IMR-90 (cell line): Measurements from ENCODE around the gene NSUN4.
"Not testable (repeated sequence)": the region's sequence is repeated elsewhere in the genome, so short reads cannot be mapped to it uniquely, and the experiment has no call there.

Source experiments
- FOS ChIP-seq: fragments of 150-350 bp; IDR thresholded peaks from 2 replicates; pipeline ENCODE4 v1.6.1; 2016; ENCODE audit warnings: low read depth, low read length
- MAFK ChIP-seq: IDR thresholded peaks from 2 replicates; pipeline ENCODE4 v1.6.1; 2012; ENCODE audit warnings: low read depth, low read length, improper control_type of control experiment
- MAZ ChIP-seq: IDR thresholded peaks from 2 replicates; pipeline ENCODE4 v1.6.1; 2012; ENCODE audit warnings: low read depth, mild to moderate bottlenecking, low read length, improper control_type of control experiment, moderate library complexity, borderline replicate concordance
- MXI1 ChIP-seq: IDR thresholded peaks from 2 replicates; pipeline ENCODE4 v1.6.1; 2012; ENCODE audit warnings: low read depth, mild to moderate bottlenecking, low read length, moderate library complexity, borderline replicate concordance
- POLR2A ChIP-seq: IDR thresholded peaks from 2 replicates; pipeline ENCODE4 v1.6.1; 2012; ENCODE audit warnings: mild to moderate bottlenecking, low read depth, low read length
- RAD21 ChIP-seq: IDR thresholded peaks from 2 replicates; pipeline ENCODE4 v1.6.1; 2012; ENCODE audit warnings: low read length, improper control_type of control experiment
- RCOR1 ChIP-seq: IDR thresholded peaks from 2 replicates; pipeline ENCODE4 v1.6.1; 2012; ENCODE audit warnings: mild to moderate bottlenecking, low read length, improper control_type of control experiment; ENCODE audit not compliant: insufficient replicate concordance
- RFX5 ChIP-seq: IDR thresholded peaks from 2 replicates; pipeline ENCODE4 v1.8.0; 2012; ENCODE audit warnings: low read depth, mild to moderate bottlenecking, low read length, moderate library complexity
- SMC3 ChIP-seq: fragments of 150-350 bp; IDR thresholded peaks from 2 replicates; pipeline ENCODE4 v1.6.1; 2016; ENCODE audit warnings: low read depth, mild to moderate bottlenecking, antibody characterized with exemption, low read length, moderate library complexity
- TF ChIP-seq, protein P1 (sequence below): conservative IDR thresholded peaks from 2 replicates; pipeline ENCODE4 v1.5.1; 2012; ENCODE audit warnings: mild to moderate bottlenecking, low read depth, low read length, improper control_type of control experiment
- TF ChIP-seq, protein P2 (sequence below): fragments of 150-350 bp; IDR thresholded peaks from 2 replicates; pipeline ENCODE4 v1.6.1; 2017; ENCODE audit warnings: mild to moderate bottlenecking, antibody characterized with exemption, low read length, low read depth
- TF ChIP-seq, protein P3 (sequence below): fragments of 150-350 bp; IDR thresholded peaks from 2 replicates; pipeline ENCODE4 v1.6.1; 2016; ENCODE audit warnings: low read depth, mild to moderate bottlenecking, low read length, moderate library complexity, borderline replicate concordance

DNA sequence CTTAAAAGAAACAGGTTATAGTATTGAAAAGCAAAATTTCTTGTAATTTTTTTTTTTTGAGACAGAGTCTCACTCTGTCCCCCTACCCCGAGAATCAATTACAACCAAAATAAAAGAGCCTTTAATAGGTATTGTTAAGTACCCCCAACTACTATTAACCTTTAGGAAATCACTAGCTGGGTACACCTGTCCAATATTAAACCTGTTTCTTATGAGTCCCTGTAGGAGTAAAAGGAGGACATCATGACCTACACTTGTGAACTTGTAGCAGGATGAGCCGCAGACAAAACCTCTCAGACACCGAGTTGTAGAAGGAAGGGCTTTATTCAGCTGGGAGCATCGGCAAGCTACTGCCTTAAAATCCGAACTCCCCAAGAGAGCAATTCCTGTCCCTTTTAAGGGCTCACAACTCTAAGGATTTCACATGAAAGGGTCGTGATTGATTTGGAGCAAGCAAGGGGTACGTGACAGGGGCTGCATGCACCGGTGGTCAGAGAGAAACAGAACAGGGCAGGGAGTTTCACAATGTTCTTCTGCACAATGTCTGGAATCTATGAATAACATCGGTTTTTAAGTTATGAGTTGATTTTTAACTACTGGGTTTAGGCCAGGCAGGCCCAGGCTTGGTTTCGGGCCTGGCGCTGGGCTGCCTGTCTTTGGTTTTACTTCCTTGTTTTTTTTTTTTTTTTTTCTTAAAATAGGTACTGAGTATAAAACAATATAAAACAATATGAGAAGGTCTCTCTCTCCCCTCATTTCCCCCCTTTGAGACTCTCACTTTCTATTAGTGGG, 15.1 kb upstream of the NSUN4 start:
- TF ChIP-seq, protein P1, sequence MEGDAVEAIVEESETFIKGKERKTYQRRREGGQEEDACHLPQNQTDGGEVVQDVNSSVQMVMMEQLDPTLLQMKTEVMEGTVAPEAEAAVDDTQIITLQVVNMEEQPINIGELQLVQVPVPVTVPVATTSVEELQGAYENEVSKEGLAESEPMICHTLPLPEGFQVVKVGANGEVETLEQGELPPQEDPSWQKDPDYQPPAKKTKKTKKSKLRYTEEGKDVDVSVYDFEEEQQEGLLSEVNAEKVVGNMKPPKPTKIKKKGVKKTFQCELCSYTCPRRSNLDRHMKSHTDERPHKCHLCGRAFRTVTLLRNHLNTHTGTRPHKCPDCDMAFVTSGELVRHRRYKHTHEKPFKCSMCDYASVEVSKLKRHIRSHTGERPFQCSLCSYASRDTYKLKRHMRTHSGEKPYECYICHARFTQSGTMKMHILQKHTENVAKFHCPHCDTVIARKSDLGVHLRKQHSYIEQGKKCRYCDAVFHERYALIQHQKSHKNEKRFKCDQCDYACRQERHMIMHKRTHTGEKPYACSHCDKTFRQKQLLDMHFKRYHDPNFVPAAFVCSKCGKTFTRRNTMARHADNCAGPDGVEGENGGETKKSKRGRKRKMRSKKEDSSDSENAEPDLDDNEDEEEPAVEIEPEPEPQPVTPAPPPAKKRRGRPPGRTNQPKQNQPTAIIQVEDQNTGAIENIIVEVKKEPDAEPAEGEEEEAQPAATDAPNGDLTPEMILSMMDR = not testable (repeated sequence)
- TF ChIP-seq RFX5, FOS, POLR2A, RCOR1, RAD21, SMC3, MXI1, MAZ, MAFK: not testable (repeated sequence)
- TF ChIP-seq, protein P2, sequence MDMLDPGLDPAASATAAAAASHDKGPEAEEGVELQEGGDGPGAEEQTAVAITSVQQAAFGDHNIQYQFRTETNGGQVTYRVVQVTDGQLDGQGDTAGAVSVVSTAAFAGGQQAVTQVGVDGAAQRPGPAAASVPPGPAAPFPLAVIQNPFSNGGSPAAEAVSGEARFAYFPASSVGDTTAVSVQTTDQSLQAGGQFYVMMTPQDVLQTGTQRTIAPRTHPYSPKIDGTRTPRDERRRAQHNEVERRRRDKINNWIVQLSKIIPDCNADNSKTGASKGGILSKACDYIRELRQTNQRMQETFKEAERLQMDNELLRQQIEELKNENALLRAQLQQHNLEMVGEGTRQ = not testable (repeated sequence)
- TF ChIP-seq, protein P3, sequence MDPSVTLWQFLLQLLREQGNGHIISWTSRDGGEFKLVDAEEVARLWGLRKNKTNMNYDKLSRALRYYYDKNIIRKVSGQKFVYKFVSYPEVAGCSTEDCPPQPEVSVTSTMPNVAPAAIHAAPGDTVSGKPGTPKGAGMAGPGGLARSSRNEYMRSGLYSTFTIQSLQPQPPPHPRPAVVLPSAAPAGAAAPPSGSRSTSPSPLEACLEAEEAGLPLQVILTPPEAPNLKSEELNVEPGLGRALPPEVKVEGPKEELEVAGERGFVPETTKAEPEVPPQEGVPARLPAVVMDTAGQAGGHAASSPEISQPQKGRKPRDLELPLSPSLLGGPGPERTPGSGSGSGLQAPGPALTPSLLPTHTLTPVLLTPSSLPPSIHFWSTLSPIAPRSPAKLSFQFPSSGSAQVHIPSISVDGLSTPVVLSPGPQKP = not testable (repeated sequence)
